Fibroblast of skin of back (primary cell): ENCODE results near the gene YPEL2.
"Not testable (repeated sequence)": the region's sequence is repeated elsewhere in the genome, so short reads cannot be mapped to it uniquely, and the experiment has no call there.

Experiments used
- DNase-seq: peaks from one replicate; pipeline ENCODE4 v3.0.0-alpha.2; 2013

YPEL2 gene

DNA sequence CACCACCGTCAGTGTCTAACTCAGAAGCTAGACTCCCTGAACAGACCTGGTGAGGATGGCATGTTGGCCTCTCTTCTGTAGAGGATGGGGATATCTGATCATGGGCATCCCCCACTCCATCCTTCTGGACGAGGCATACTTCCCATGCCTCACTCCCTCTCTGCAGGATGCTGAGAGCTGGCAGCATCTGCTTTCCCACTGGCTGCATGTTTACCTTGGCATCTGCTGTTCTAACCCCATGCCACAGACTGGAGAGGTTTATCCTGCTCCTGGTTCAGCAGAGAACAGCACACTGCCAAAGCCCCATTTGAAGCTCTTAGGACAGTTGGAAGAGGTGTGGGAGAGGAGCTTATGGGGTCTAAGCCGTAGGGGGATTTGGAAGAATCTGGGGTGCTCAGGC lies 46.0 kb downstream of the YPEL2 start:
- DNase-seq: peak; percentile 92

DNA sequence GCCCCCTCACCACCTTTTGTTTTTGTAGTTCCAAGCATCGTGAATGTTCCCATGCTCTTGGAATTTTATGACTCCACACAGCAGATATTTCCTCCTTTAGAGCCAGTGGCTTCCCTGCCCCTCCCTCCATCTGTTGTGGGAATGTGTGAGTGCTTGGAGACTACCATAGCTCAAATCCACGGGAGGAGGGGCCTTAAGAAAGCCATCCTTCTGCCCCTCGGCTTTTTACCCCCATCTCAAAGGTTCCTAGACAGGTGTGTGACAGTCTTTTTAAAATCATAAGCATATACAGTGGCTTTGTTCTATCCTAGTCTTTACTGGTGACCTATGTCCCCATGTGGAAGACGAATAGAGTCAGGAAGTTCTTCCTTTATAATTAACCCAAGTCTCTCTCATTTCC lies 47.2 kb downstream of the YPEL2 start:
- peak; percentile 97 for DNase-seq

DNA sequence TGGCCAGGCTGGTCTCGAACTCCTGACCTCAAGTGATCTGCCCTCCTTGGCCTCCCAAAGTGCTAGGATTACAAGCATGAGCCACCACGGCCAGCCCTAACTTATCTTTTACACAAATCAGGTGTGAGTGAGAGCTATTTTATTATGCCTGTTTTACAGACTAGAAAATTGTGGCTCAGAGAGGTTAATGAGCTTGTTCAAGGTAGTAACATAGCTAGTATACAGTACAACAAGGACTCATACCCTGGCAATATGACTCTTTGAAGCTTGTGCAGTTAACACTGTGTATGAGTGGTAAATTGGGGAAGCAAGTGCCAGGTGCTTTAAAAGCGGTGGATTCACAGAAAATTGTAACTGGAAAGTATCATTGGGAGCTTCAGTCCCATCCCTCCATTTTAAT lies 49.0 kb downstream of the YPEL2 start:
- DNase-seq: no peak

DNA sequence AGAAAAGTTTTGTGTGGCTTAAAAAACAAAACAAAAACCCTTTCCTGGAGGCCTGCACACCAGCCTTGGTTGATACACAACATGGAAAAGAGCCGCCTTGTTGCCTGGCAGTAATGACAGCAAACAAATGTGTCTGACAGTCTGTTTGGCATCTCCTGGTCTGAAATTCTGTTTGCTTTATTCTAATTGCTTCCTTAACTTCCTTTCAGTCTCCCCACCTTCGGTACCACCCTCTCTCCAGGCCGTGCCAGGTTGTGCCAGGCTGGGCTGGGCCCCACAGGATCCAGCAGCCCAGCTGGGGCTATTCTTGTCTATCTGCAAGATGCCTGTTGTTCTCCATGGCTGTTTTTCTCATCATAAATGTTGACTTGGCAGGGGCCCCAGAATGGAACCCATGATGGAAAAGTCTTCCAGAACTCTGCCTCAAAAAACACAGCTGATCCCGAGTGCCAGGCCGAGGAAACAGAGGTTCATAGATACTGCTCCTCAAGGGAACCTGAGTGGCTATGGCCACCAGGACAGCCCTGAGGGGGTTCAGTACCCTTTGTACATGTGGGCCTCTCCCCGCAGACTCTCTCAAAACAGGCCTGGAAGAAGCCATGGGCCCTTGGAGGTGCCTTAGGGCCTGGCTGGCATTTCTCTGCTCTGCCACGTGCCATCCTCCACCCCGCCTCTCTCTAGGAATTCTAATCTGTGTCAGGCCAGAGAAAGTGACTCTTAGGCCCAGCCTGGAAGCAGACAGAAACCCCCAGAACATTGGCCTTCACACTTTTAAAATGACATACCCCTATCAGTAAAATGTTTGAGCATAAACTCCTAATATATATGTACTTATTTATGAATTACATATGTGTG lies 50.5 kb downstream of the YPEL2 start:
- DNase-seq: no peak

DNA sequence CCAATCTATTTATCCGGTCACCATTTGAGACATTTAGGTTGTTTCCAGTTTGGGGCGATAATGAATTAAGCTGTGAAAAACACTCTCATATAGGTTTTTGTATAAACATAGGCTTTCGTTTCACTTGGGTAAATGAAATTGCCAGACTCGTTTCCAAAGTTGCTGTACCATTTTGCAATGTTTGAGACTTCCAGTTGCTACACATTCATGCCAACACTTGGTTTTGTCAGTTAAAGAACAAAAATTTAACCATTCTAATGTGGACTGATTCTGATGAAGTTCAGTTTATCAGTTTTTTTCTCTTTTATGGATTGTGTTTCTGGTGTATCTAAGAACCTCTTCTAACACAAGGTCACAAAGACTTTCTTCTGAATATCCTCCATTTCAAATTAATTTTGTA lies 52.4 kb downstream of the YPEL2 start:
- no peak for DNase-seq

DNA sequence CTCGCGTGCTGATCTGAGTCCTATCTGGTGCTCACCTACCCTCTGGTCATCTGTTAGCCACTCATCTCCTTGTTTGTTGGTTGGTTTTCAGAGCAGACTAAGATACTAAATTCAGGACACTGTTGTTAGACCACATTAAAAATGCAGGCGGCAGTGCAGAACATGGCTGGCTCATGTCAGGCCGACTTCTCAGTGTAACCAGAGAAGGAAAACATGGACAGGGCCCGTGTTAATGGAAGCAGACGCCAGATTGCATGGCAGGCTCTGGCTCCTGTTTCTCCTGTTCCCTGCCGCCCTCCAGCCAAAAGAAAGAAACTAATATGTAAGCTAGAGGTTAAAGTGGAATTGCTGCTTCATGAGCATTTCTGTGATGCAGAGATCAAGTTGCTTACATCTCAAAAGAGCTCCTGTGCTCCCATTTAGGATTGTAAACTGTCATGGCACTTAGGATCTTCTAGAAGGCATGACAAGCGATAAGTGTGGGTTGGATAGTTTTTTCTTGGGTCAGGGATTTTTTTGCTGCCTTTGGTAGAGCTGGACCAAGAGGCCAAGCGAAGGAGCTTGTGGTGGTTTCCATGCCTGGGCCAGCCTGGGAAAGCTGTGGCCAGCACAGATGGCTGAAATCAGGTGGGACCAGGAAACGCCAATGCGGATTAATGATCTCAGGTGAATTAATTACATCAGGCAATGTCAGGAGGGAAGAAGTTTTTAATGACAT lies 56.1 kb downstream of the YPEL2 start:
- no peak for DNase-seq

DNA sequence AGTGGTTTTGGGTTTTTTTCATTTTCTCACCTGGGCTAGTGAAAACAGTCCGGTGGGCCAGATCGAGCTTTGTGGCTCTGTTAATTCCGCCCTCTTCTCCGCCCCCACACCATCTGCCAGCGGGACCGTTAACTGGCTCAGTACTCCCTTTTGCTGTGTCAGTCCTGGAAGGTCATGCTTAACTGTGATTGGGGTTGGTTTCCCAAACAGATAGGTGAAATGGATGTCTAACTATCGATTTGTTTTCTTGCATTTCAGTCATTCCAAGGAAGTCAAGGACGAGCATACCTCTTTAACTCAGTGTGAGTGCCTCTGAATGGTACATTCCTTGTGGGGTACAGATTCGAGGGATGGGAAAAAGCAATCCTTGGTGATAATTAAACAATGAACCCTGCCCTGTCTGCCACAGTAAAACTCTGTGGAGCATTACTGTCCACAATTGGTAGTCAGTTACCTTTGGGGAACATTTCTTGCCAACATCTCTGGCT lies 56.7 kb downstream of the YPEL2 start:
- DNase-seq: no peak

DNA sequence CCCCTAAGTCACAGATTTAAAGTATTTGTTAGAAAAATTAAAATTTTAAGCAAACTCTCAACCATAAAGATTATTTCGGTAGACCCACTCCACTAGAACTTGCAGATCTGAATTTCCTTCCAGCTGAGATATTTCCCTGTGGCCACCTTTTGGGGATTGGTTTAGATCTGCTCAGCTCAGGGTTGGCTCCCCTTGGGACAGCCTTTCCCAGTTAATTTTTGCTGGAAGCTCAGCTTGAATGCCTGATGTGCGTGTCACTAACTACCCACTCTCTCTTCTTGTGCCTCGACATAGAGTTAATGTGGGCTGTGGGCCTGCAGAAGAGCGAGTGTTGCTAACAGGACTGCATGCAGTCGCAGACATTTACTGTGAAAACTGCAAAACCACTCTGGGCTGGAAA lies 57.6 kb downstream of the YPEL2 start:
- peak; percentile 49 for DNase-seq

DNA sequence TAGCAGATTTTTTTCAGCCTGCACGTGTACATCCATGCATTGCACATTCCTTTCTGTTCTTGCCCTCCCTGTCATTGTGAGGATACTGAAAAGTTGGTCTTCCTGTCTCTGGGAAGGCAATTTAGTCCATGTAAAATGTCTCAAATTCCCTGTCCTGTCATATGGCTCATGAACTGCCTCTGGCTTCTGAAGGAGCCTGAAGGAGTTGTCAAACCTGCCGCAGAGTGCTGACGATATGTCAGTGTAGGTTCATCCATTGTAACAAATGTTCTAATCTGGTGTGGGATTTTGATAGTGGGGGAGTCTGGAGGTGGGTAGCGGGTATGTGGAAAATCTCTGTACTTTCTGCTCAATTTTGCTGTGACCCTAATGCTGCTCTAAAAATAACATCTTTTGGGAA lies 59.6 kb downstream of the YPEL2 start:
- no peak for DNase-seq

DNA sequence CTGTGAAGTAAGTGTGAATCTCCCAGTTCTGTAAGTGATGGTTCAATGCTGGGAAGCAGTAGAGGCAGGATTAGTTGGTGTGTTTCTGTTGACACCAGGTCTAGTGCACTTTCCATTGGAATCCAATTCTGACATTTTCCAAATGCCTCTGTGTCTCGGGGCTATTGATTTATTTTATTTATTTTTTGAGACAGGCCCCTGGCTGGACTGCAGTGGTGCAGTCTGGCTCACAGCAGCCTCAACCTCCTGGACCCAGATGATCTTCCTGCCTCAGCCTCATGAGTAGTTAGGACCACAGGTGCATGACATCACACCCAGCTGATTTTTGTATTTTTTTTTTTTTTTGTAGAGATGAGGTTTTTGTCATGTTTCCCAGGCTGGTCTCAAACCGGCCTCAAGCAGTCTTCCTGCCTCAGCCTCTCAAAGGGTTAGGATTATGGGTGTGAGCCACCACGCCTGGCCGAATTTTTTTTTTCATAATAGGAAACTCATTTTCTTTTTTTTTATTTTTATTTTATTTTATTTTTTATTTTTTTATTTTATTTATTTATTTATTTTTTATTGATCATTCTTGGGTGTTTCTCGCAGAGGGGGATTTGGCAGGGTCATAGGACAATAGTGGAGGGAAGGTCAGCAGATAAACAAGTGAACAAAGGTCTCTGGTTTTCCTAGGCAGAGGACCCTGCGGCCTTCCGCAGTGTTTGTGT lies 61.7 kb downstream of the YPEL2 start:
- DNase-seq: no peak

DNA sequence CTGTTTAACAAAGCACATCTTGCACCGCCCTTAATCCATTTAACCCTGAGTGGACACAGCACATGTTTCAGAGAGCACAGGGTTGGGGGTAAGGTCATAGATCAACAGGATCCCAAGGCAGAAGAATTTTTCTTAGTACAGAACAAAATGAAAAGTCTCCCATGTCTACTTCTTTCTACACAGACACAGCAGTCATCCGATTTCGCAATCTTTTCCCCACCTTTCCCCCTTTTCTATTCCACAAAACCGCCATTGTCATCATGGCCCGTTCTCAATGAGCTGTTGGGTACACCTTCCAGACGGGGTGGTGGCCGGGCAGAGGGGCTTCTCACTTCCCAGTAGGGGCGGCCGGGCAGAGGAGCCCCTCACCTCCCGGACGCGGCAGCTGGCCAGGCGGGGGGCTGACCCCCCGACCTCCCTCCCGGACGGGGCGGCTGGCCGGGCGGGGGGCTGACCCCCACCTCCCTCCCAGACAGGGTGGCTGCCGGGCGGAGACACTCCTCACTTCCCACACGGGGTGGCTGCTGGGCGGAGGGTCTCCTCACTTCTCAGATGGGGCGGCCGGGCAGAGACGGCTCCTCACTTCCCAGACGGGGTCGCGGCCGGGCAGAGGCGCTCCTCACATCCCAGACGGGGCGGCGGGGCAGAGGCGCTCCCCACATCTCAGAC lies 62.4 kb downstream of the YPEL2 start:
- not testable (repeated sequence) for DNase-seq

DNA sequence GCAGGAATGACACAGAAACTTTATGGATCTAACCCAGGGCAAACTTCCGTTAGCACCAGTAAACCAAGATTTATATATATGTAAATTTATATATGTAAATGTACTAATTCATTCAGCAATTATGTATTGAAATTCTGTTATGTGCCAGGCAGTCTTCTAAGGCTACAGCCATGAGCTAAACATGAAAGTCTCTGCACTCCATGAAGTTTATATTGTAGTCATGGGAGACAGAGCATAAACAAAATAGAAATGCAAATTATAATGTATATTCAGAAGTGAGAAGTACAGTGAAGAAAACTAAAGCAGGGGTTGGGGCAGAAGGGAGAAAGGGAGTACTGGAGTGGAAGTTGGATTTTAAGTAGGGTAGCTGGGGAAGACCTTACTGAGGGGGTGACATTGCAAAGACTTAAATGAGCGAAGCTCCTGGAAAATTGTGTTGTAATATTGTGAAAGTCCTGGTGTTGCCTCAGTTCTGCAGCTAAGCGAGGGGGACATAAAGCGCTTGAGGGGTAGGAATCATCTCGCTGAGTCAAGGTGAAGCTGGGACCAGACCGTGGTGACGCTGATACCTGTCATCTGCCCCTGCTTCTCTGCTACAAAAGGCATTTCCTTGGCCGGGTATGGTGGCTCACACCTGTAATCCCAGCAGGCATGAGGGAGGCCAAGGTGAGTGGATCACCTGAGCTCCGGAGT lies 64.8 kb downstream of the YPEL2 start:
- DNase-seq: no peak

DNA sequence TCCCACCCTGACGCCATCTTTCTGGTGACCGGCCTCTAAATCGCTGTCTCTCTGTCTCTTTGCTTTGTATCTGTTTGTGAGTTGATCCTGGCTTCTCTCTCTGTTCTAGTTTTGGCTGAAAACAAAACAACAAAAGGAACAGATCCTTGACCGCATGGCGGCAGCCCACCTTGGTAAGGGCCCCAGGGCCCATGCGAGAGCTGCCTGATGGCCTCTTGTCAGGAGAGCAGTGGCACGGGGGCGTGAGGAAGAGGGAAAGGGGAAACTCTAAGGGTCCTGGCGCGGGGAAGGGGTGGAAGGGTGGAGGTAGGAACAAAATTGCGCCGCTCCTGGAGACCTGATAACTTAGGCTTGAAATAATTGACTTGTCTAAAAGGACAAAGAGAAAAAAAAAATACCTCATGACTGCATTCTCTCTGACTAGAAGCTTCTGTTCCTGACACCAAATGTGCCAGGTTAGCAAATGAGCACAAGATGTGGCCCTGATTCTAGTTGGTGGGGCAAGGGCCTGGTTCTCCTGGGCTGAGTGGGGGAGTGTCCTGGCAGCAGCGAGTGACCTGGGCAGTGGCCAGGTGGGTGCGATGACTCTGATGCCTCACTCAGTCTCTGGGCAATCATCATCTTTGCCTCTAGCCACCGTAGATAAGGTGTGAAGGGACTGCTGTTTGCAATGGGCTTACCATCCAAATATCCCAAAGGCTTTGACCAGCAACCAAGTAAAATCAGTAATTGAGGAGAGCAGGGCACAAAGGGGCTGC lies 66.0 kb downstream of the YPEL2 start:
- no peak for DNase-seq

DNA sequence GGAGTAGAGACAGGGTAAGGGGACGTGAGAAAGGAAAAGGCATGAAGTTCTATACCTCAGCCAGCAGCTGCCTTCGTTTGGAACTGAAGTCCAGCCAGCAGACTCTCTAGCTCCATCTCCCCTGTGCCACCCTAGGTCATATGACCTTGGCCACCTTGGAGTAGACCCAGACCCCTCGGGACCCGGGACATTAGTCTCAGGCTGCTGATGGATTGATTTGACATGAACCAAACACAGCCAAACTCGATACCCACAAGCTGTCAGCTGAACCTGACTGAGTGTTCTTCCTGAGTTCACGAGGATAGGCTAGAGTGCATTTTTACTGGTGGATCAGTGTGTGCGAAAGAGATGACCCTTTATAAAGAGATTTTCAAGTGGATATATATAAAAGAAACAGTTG lies 68.5 kb downstream of the YPEL2 start:
- no peak for DNase-seq

DNA sequence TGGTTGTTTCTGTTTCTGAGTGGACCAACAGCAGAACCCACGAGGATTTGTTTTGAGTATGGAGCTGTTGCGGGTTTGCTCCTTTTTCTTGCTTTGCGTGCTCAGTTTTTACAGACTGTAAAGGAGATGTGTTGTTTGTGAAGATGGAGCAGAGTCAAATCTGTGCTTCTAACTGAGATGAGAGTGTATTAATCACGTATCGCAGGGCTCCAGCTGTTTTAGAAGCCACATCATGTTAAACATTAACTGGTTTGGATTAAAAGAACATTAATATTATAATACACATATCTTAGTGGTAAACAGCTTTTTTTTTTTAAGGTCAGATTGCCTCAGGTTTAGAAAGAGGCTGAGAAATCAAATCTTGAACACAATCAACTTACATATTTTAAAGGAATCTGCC lies 69.4 kb downstream of the YPEL2 start:
- DNase-seq: no peak

DNA sequence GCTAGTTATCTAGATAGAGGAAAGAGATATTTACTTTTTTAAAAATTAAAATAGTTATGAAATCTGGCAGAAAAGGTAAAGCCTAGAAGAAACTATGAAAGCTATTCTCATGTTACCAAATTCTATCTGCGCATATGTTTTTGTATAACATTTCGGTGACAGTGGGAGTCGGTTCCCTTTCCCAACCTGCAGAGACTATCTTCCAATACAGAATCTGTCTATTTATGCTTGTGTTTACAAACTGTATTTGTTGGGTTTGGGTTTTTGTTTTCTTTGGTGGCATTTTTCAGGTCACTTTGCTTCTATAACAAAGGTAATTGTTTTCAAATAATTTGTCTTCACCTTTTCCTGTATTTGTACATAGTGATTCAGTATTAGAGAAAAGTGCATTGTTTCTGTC lies 69.8 kb downstream of the YPEL2 start:
- no peak for DNase-seq

DNA sequence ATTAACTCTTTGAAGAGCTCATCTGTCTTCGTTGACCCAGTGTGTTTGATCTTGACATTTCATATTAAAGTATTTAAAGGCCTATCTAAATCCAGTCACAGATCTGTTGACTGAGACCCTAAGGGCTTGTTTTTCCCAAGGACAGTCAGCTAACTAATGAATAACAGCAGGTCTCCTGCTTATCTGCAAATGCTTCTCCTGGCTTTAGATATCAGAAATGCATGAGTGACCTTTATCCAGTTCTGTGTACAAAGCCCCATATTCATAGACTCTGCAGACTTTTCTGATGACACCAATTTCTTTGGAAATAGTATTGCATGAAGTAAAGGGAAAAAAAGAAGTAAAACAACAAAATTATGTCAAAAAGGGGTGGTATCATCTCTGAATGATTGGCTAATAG lies 70.3 kb downstream of the YPEL2 start:
- DNase-seq: no peak

DNA sequence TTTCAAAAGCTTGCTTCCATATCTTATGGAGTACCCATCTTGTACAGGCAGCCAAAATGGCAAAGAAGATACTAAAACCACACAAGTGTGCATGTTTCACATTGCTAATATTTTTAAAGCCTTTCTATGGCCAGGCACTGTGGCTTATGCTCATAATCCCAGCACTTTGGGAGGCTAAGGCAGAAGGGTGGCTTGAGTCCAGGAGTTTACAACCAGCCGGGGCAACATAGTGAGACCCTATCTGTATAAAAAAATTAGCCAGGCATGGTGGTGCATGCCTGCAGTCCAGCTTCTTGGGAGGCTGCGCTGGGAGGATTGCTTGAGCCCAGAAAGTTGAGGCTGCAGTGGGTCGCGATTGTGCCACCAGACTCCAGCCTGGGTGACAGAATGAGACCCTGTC lies 71.3 kb downstream of the YPEL2 start:
- no peak for DNase-seq

DNA sequence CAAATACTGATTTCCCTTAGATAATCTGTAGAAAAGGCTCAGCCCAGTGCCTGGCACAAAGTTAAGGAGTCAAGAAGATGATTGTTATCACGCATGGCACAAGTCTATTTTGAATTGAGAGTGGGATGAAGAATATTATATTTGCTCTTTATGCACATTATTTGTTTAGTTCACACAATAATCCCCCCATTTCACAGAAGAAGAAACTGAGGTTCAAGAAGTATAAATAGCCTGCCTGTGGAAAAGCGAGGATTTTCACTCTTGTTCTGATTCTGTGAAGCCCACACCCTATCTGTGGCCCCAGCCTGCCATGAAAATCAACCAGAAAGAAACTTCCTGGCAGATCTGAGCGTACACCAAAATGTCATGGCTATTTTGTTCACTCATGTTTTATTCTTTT lies 73.0 kb downstream of the YPEL2 start:
- no peak for DNase-seq

DNA sequence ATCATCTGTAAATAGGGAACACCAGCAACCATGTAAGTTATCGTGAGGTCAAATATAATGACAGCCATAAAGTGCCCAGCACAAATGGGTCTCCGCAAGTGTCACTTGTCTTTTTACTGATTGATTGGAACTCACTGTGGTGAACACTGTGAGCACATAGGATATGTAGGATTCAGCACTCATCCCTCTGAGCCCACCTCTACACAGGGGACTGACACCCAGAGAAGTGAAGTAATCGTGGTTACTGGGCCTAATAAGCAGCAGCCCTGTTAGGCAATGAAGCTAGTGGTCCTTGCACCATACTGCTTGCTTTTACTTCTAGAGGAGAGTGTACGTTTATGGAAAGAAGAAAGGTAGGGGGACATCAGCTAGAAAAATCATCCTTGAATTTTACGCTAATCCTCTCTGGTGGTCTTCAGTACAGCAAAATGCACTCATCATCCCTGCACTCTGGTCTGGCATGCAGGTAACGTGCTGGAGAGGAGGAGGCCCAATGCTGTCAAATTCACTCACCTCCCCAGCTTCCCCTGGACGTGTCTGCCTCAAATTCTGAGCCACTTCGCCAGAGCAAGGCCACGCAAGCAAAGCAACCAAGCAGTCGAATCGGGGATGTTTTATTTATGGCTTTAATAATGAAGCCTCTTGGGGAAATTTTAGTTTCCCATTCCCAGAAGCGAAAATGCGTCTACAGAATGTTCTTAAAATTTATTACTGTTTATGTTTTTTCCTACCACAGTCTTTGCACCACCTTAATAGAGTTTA lies 74.7 kb downstream of the YPEL2 start:
- DNase-seq: no peak
